NB4 (cell line): Measurements from ENCODE around the gene MEF2A.

Source experiments
- POLR2A ChIP-seq: IDR thresholded peaks from 2 replicates; pipeline ENCODE4 v1.6.1; 2011; ENCODE audit warnings: mild to moderate bottlenecking; ENCODE audit not compliant: insufficient read length; ENCODE audit errors: extremely low read depth
- TF ChIP-seq, protein P1 (sequence below): IDR thresholded peaks from one replicate; pipeline ENCODE4 v1.5.1; 2012; ENCODE audit warnings: low read depth, low read length
- TF ChIP-seq, protein P2 (sequence below): IDR thresholded peaks from 2 replicates; pipeline ENCODE4 v1.6.1; 2011; ENCODE audit warnings: low read depth, low read length

DNA sequence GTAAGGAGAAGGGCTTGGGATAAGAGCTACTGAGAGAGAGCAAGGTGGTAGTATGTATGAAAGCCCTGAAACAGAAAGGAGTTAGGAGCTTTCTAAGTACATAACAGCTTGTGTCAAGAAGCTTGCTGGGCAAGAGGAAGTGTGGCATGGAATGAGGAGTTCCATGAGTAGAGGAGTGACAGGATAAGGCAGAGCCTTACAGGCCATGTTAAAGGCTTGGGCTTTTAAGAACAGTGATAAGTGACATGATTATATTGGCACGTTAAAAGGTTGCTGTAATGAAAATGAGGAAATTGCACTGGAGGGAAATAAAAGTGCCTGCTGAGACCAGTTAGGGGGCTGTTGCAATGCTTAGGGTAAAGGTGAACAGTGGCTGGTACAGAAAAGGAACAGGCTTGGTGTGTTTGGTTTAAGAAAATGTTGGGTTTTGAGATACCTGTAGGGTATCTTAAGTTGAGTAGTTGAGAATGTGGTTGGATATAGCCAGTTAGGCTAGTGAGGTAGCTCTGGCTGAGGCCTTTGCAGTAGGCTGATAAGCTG, 49.0 kb downstream of the MEF2A start:
- TF ChIP-seq, protein P1, sequence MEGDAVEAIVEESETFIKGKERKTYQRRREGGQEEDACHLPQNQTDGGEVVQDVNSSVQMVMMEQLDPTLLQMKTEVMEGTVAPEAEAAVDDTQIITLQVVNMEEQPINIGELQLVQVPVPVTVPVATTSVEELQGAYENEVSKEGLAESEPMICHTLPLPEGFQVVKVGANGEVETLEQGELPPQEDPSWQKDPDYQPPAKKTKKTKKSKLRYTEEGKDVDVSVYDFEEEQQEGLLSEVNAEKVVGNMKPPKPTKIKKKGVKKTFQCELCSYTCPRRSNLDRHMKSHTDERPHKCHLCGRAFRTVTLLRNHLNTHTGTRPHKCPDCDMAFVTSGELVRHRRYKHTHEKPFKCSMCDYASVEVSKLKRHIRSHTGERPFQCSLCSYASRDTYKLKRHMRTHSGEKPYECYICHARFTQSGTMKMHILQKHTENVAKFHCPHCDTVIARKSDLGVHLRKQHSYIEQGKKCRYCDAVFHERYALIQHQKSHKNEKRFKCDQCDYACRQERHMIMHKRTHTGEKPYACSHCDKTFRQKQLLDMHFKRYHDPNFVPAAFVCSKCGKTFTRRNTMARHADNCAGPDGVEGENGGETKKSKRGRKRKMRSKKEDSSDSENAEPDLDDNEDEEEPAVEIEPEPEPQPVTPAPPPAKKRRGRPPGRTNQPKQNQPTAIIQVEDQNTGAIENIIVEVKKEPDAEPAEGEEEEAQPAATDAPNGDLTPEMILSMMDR = no peak
- TF ChIP-seq POLR2A = no peak
- TF ChIP-seq, protein P2, sequence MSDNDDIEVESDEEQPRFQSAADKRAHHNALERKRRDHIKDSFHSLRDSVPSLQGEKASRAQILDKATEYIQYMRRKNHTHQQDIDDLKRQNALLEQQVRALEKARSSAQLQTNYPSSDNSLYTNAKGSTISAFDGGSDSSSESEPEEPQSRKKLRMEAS = peak; percentile 70
